GM10248 (cell line): Measurements from ENCODE around the gene ADAMTSL3.

Experiments used
- CTCF ChIA-PET: fragments of 300-600 bp; sonication (Branson Sonifier 250); formaldehyde crosslinking; extraction: SDS; loops from one replicate; lab custom pipeline; 2021; ENCODE audit warnings: antibody characterized with exemption; lab: Yijun Ruan, JAX
- POLR2A ChIA-PET: fragments of 350-650 bp; sonication (Branson Sonifier 250); formaldehyde crosslinking; extraction: SDS; loops from one replicate; lab custom pipeline; 2020; ENCODE audit warnings: antibody characterized with exemption; lab: Yijun Ruan, JAX
- DNase-seq: peaks from one replicate; pipeline ENCODE4 v3.0.0; 2012; ENCODE audit errors: extremely low spot score
- TF ChIP-seq, protein P1 (sequence below): IDR thresholded peaks from 2 replicates; pipeline ENCODE4 v1.5.1; 2012; ENCODE audit warnings: mild to moderate bottlenecking, low read depth; ENCODE audit errors: extremely low read depth, missing control alignments, control extremely low read depth

ADAMTSL3 gene

DNA sequence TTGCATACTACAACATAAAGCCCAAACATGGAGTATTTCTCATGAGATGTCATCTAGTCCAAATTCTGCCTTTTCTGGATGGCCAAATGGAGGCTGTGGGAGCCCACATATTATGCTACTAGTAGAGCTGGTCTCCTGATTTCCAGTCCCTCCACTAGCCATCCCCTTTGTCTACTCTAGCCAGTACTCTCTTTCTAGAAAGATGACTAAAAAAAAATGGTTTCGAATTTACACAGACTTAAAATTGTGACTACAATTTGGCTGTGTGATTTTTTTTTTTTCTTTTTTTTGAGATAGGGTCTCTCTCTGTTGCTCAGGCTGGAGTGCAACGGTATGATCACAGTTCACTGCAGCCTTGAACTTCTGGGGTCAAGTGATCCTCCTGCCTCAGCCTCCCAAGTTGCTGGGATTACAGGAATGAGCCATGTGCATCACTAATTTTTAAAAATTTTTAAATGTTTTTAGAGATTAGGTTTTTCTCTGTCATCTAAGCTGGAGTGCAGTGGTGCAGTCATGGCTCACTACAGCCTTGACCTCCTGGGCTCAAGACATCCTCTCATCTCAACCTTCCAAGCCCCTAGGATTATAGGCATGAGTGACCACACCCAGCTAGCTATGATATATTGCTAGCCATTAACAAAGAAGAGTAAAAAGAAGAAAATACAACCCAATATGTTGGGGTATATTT is 273.9 kb downstream of the ADAMTSL3 start:
- TF ChIP-seq, protein P1, sequence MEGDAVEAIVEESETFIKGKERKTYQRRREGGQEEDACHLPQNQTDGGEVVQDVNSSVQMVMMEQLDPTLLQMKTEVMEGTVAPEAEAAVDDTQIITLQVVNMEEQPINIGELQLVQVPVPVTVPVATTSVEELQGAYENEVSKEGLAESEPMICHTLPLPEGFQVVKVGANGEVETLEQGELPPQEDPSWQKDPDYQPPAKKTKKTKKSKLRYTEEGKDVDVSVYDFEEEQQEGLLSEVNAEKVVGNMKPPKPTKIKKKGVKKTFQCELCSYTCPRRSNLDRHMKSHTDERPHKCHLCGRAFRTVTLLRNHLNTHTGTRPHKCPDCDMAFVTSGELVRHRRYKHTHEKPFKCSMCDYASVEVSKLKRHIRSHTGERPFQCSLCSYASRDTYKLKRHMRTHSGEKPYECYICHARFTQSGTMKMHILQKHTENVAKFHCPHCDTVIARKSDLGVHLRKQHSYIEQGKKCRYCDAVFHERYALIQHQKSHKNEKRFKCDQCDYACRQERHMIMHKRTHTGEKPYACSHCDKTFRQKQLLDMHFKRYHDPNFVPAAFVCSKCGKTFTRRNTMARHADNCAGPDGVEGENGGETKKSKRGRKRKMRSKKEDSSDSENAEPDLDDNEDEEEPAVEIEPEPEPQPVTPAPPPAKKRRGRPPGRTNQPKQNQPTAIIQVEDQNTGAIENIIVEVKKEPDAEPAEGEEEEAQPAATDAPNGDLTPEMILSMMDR, result no peak
- CTCF ChIA-PET, result interaction anchor here (0.8 to 1.2 kb wide), 2 partner anchors 9 to 88 kb away, joined by 3 read pairs; no protein-coding TSS in a partner anchor
- POLR2A ChIA-PET, result no interaction called here
- DNase-seq, result no peak

DNA sequence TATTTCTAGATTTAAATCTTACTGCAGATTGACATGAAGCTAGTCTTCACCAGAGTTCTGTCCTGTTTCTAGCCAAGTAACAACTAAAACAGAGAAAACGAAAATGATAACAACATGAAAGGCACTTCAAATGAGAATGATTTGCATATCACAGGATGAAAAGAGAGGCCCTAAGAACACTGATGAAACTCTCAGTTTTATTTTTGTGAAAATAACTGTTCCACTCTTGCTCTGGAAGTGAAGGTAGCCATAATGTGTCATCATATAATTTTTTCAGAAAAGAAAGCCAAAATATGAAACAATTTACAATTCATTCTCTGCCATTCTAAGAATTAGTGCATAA is 274.4 kb downstream of the ADAMTSL3 start:
- TF ChIP-seq, protein P1, result no peak
- POLR2A ChIA-PET, result no interaction called here

GRCh38 chr15:83928878-83929418 is 275.0 kb downstream of the ADAMTSL3 start:
- CTCF ChIA-PET, result interaction anchor here (1.2 kb wide), 1 partner anchor 10 kb away, joined by 3 read pairs; no protein-coding TSS in a partner anchor
- no peak for DNase-seq
- POLR2A ChIA-PET, result no interaction called here
- TF ChIP-seq, protein P1, result no peak

More for the DNA sequence above, 274.4 kb downstream of the ADAMTSL3 start:
- CTCF ChIA-PET, result interaction anchor here (0.8 to 1.2 kb wide), 2 partner anchors 10 to 89 kb away, joined by 3 read pairs; no protein-coding TSS in a partner anchor
- DNase-seq, result peak; percentile 50

DNA sequence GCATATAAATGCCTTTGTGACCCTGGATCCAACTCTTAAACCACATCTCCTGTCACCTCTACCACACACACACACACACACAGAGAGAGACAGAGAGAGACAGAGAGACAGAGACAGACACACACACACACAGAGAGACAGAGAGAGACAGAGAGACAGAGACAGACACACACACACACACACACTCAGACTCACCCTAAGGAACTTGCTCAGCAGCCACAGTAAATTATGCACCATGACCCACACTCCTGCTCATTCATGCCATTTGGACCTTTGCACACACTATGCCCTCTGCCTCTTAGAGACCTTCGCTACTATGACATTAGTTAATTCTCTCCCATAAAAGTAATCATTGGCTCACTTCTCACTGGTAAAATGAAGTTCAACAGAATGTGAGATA is 275.7 kb downstream of the ADAMTSL3 start:
- POLR2A ChIA-PET, result no interaction called here
- DNase-seq, result no peak
- CTCF ChIA-PET, result interaction anchor here (1.0 kb wide), 1 partner anchor 8 kb away, joined by 3 read pairs; no protein-coding TSS in a partner anchor
- TF ChIP-seq, protein P1, result no peak

DNA sequence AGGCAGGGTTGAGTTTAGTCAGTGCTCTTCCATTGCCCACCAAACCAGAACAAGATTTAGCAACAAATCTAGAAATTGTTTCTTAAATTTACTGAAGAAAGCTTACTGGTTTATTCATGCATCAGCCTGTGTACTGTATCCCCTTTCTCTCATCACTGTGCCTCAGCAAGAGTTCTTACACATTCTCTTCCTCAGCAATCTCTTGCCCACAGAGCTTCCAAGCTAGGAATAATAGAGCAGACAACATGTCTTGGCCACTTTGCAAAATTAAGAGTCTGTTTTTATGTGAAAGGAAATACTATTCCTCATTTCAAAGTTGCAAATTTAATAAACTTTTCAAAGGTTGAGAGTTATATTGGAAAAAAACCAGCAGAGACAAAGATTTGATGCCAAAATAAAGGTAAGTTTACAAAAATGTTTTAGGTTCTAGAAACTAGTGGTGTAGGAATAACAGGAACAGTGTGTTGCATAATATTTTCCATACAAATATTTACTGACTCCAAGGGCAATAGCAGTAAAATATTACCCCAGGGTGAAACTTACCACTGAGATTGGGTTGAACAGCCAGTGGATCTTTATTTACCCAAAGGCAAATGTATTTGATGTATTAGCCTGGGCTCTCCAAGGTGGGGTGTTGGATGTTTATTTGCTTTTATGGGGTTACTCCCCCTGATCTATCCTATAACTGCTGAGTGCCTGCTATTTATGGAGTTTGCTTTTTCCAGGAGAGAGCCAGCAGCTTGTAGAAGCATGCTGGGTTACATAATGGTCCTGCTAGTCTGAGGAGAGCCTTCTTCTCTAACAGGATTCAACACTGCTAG is 276.7 kb downstream of the ADAMTSL3 start:
- CTCF ChIA-PET, result interaction anchor here (0.8 to 2.0 kb wide), 7 partner anchors 9 to 45 kb away, joined by 3 to 7 read pairs (median 3); no protein-coding TSS in a partner anchor
- TF ChIP-seq, protein P1, result no peak
- DNase-seq, result no peak
- POLR2A ChIA-PET, result no interaction called here

GRCh38 chr15:83935774-83936173 is 281.9 kb downstream of the ADAMTSL3 start:
- no peak for DNase-seq
- ChIA-PET CTCF (interaction anchor here (1.1 kb wide), 1 partner anchor 11 kb away, joined by 3 read pairs; no protein-coding TSS in a partner anchor), POLR2A (no interaction called here)
- TF ChIP-seq, protein P1, result no peak
